Measurements from ENCODE around the gene KRTAP1-5.
"Not testable (repeated sequence)": the region's sequence is repeated elsewhere in the genome, so short reads cannot be mapped to it uniquely, and the experiment has no call there.

Gene KRTAP1-5

DNA sequence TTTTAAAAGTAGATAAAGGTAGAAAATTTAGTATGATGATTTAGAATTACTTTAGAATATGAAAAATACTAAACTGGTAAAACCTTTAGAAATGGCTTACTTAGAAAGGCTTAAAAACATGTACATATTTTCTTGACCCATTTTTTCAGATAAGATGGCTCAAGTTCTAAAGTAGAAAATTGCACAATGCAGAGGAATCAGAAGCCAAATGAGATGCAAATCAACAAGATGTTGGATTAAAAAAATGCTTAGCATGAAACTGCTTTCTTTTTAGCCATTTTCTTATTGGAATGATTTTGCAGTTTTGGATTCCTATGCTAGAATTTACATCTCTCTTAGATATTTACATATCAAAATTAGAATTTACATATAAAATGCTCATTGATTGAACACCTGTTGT, 16.6 kb downstream of the KRTAP1-5 start:
- Histone ChIP-seq H3K27ac (no peak overlapping the region), H3K4me3 (no peak overlapping the region)

DNA sequence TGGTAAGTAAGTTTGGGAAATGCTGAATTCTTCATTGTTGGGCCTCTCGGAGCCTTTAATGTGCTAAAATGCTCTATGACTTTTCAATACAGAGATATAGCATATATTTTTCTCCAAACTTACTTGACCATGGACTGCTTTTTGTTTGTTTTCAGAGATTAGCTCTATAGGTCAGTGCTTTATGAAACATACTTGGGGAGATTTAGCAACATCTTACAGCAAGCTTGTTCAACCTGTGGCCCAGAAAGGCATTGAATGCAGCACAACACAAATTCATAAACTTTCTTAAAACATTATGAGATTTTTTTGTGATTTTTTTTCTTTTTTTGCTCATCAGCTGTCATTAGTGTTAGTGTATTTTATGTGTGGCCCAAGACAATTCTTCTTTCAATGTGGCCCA, 17.1 kb downstream of the KRTAP1-5 start:
- H3K27ac ChIP-seq = no peak overlapping the region
- H3K4me3 ChIP-seq = no peak overlapping the region

DNA sequence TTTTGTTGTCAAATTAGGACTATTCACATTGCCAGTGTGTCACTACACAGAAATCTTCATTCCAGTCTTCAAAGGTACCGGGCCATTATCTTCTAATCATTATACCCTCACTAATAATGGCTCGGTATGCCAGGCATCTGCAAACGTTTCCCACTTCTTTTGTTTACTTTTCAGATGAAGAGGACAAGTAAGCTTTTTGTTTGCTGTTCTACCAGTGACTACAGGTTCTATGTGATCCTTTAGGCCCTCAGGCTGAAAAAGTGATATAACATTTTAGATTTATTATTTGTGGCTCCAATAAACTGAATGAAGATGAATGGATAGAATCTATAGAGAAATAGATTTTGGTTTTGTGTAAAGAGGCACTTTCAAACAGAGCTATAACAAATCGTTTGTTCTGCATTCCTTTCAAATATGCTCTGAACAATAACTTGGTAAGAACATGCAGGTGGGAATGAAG, 17.7 kb downstream of the KRTAP1-5 start:
- H3K27ac ChIP-seq = no peak overlapping the region
- H3K4me3 ChIP-seq = no peak overlapping the region

DNA sequence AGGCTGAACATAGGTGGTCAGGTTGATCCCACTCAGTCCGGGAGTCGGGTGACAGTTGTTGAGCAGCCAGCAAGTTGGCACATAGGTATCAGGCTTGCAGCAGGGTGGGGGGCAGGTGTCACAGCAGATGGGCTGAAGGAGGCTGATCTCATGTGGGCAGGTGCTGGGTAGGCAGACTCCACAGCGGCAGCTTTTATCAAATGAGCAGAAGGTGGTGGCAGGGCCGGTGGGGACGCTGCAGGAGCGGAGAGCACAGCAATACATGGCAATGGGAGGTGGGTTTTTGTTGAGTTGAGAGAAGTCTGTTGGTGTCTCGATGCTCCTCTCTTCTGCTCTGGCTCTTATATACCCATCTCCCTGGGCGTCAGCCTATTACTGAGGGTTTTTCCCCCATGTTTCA, 18.2 kb downstream of the KRTAP1-5 start, which contains the start of gene KRTAP3-1:
Gene KRTAP3-1, minus strand, starts transcription at position 318 of the 400 bp plus-strand sequence. Its CDS starts 54 bp downstream, at position 264.
- no peak within 1 kb of the TSS for H3K4me3 ChIP-seq
- no peak within 1 kb of the TSS for H3K27ac ChIP-seq

DNA sequence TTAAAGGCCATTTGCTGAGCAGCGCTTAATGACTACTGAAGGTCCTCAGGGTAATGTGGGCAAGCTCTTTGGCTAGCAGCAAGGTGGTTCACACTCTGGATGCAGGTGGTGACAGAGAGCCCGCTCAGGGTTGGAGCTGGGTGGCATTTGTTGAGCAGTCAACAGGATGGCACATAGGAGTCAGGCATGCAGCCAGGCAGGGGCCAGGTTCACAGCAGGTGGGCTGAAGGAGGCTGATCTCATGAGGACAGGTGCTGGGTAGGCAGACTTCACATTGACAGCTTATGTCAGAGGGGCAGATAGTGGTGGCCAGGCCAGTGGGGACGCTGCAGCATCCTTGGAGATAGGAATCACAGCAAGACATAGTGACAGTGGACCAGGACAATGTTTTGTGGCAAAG, 22.6 kb downstream of the KRTAP1-5 start:
- H3K4me3 ChIP-seq = no peak overlapping the region
- H3K27ac ChIP-seq = no peak overlapping the region

DNA sequence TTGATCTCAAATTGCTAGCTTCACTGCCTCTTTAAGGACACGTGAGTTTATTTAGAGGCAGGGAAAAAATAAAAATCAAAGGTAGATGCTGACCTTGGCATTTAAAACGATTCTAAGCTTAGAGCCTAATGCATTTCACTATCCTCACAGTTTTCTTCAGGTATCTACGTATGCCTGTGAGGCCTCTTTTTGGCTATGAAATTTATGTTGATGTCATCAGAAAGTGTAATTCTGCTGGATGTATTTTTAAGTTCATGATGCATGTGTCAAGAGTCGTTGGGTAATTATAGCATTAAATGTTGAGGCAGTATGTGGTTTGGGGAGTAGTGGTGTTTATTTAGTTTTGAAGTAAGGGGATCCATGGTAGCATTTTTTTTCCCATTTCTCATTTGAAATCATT, 23.1 kb downstream of the KRTAP1-5 start:
- no peak overlapping the region for H3K4me3 ChIP-seq
- no peak overlapping the region for H3K27ac ChIP-seq

DNA sequence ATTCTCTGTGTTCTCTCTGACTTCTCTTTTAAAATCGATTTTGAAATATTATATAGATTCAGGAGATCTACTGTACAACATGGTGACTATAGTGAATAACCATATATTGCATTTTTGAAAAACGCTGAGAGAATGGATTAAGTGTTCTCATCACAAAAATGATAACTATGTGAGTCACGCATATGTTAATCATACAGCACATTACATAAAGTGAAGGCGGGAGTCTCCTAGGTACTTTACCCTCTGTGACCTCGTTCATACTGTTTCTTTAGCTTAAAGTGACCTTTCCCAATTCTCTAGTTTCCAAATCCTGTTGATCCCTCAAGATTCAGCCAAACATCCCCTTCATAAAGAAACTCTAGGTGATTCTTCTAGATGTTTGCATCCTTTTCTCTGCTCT, 24.2 kb downstream of the KRTAP1-5 start:
- Histone ChIP-seq H3K4me3 (no peak overlapping the region), H3K27ac (no peak overlapping the region)

DNA sequence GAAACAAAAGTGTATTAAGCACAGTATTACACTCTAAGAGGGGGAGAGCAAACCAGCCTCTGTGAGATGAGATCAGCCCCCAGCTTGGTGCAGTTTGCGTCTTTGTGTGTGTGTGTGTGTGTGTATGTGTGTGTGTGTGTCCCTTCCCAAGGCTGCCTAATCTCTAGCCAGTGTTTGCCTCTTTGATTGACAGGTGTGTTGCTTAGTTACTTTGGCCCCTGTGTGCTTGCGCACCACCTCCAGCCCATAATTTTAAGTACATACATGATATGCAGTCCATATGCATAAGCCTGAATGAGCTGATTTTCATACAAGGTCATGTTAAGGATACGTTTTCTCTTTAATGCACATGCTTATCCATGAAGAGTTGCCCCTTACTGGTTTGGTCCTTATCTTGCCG, 25.2 kb downstream of the KRTAP1-5 start:
- no peak overlapping the region for H3K27ac ChIP-seq

DNA sequence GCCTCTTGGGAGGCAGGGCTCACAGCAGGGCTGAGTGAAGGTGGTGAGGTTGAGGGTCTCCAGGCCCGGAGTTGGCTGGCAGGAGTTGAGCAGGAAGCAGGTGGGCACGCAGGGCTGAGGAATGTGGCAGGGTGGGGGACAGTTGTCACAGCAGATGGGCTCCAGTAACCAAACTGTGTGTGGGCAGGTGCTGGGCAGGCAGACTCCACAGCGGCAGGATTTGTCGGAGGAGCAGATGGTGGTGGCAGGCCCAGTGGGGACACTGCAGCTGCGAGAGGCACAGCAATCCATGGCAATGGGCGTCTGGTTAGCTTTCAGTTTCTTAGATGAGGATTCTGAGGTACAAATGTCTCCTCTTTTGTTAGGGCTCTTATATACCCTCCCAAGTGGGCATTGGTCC, 27.4 kb downstream of the KRTAP1-5 start, which contains the start of gene KRTAP3-2:
Gene KRTAP3-2, minus strand, starts transcription at position 344 of the 400 bp plus-strand sequence. Its CDS starts 53 bp downstream, at position 291.
- not testable (repeated sequence) for H3K27ac ChIP-seq, H3K4me3 ChIP-seq

More for the DNA sequence above, 25.2 kb downstream of the KRTAP1-5 start:
- H3K4me3 ChIP-seq = no peak overlapping the region

DNA sequence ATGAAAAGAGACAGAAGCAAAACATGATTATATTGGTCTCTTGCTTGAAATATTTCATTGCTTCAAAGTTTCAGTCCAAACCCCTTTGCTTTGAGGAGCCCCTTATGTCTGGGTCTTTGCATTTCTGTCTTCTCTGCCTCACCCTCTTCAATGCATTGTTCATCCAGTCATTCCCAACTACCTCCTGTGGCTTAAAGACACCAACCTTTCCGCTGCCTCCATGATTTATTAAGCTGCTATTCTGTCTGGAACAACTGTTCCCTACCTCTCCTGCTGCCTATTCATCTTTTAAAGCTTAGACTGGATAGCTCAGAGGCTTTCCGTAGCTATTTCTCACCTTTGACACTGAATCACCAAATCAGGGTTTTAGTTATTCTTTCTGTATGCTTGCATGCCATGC, 29.6 kb downstream of the KRTAP1-5 start:
- H3K27ac ChIP-seq = no peak overlapping the region
- H3K4me3 ChIP-seq = no peak overlapping the region

DNA sequence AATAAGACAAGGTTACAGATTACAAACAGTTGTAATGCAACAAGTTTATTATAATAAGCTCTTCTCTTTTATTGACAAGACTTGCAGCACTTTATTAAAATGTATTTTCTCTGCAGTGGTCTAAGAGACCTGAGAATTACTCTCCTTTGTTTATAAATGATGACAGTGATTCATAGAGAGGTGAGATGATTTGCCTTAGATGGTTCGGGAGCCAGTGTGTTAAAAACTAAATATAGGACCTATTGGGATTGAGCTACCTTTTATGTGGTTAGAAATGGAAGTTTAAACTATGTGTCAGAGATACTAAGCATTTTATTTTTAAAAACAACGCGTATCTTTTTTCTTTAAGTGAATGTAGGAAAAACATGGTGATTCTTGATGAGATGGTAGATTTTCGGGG, 30.2 kb downstream of the KRTAP1-5 start:
- Histone ChIP-seq H3K27ac (no peak overlapping the region), H3K4me3 (no peak overlapping the region)

DNA sequence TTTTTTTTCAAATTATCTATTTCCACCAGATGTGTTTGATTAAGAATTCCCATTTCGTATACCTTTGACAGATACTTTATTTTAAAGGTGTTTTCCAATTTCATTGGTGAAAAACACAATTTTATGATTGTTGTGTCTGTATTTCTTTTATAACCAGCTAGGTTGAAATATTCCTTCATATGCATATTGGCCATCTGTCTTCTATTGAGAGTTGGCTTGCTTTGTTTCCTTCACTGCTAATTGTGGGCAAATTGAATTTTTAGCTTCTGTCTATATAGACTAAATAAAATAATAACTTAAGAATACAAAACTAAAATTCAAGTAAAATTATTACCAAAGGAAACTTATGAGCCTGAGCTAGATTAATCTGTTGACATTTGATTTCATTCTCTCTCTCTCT, 31.9 kb downstream of the KRTAP1-5 start:
- Histone ChIP-seq H3K4me3 (no peak overlapping the region), H3K27ac (no peak overlapping the region)

DNA sequence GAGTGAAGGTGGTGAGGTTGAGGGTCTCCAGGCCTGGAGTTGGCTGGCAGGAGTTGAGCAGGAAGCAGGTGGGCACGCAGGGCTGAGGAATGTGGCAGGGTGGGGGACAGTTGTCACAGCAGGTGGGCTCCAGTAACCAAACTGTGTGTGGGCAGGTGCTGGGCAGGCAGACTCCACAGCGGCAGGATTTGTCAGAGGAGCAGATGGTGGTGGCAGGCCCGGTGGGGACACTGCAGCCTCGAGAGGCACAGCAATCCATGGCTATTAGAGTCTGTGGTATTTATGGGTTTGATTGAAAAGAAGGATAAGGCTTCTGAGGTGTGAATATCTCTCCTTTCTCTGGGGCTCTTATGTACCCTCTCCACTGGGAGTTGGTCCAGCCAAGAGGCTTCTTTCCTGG, 33.2 kb downstream of the KRTAP1-5 start, which contains the start of gene KRTAP3-3:
Gene KRTAP3-3, minus strand, starts transcription at position 326 of the 400 bp plus-strand sequence. Its CDS starts 67 bp downstream, at position 259.
- H3K4me3 ChIP-seq = no peak within 1 kb of the TSS
- no peak within 1 kb of the TSS for H3K27ac ChIP-seq

DNA sequence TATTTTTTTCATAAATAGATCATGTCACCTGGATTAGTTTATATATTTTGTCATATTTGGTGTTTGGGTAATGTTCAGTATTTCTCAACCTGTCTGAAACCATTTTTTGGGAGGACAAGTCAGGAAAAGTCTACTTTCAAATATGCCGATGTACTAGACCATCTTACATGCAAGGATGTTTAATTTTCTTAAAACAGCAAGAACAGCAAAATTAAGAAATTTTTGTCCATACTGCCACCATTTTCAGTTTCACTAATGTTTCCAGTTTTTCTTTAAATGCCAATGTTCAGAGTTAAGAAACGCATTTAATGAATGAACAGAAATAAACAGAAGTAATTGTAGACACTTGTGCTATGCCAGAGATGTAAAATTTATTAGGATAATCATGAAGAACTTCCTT, 33.9 kb downstream of the KRTAP1-5 start:
- Histone ChIP-seq H3K27ac (no peak overlapping the region), H3K4me3 (no peak overlapping the region)

DNA sequence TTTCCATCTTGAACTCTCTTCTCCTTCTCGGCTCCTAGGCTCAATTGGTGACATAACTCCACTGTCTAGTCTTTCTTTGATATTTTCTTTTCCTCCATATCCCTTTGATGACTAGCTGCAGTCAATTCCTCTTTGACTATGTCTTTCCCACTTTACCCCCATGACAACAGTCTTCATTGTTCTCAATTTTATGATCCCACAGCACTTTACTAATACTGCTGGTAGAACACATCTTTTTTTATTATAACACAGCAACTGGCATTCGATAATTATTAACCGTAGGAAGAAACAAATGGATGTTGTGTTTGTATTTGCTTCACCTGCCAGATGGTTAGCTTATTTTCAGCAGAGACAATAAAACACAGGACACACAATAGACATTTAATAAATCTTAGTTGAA, 34.3 kb downstream of the KRTAP1-5 start:
- Histone ChIP-seq H3K4me3 (no peak overlapping the region), H3K27ac (no peak overlapping the region)

DNA sequence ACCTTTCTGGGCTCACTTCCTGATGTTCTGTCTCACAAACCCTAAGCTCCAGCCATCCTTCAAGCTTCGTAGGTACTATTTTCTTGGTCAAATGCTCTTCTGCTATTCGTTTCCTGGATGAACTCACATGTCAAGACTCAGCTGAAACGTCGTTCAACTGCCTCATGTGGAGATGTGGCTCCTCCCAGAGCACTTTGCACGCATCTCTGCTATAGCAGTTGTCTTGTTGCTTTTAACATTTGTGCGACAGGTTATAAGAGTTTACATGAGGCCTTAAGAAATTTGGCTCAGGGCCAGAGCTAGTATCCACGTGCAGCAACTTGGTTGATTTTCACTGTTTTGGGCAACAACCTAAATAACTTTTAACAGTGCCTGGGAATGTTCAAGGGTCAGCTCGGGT, 40.1 kb downstream of the KRTAP1-5 start:
- Histone ChIP-seq H3K27ac (no peak overlapping the region), H3K4me3 (no peak overlapping the region)

DNA sequence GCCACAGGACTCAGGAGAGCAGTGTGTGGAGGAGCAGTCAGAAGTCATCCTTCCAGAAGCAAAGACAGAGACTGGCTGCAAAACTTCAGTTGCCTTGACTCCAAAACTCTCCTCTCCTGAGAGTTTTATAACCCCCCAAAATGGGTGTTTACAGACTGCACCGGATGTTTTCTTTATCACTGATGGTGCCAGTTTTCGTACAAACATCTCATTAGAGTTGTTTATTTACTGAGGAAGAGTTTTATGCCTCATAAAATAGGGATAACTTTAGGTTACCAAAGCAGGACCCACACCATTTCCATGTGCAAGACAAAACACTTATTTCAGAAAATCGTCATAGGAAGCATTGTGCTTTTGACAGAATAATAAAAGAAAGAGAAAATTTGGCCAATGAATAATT, 42.8 kb downstream of the KRTAP1-5 start, which contains the start of gene KRT40:
Gene KRT40, minus strand, starts transcription at position 101 of the 400 bp plus-strand sequence. Its CDS starts 53 bp downstream, at position 48.
- Histone ChIP-seq H3K27ac (no peak within 1 kb of the TSS), H3K4me3 (no peak within 1 kb of the TSS)

DNA sequence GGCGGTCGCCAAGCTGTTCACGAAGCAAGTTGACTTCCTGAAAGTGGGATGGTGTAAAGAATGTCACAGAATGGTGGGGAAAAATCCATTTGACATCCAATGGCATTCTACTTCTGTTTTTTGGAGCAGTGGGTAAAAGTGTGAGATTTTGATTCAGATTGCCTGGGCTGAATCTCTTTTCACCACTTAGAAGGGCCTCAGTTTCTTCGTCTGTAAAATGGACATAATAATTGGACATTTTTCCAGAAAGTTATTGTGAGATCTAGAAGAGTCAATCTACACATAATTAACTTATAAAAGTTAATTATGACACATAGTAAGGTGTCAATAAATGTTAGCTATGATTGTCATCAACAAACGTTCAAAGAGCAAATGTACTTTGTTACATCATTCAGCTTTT, 45.9 kb downstream of the KRTAP1-5 start:
- H3K4me3 ChIP-seq = no peak overlapping the region
- no peak overlapping the region for H3K27ac ChIP-seq

DNA sequence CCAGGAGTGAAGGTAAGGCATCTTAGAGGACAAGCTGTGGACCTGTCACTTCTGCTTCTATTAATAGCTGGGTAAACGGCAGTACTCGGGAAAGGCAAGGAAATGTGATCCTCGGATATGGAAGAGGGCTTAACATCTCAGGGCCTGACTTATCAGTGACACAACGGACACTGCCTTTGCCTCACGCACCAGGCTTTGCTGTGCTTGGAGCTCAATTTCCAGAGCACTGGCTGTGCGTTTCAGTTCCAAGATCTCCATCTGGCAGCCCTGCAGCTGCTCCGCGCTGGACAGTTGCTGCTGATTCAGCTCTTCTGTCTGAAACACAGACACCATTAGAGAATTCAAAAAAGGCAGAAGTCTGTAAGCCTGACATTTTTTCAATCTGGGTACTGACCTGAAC, 46.4 kb downstream of the KRTAP1-5 start:
- Histone ChIP-seq H3K4me3 (no peak overlapping the region), H3K27ac (no peak overlapping the region)

DNA sequence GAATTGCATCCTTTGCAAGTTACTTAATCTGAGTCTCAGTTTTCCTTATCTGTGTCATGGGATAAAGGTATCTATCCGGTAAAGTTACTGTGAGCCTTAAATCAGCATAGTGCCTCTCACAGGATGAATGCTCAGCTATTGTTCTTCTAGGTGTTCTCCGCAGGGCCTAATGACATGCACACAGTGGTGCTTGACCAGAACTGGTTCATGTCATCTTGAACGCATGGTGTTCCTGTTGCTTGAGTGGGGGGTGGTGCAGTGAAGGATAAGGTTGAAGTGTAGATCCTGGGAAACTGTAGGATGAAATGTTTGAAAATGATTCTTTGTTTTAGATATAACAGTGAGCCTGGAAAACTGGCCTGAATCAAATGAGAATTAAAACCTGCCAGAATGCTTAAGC, 46.9 kb downstream of the KRTAP1-5 start:
- no peak overlapping the region for H3K4me3 ChIP-seq
- H3K27ac ChIP-seq = no peak overlapping the region

DNA sequence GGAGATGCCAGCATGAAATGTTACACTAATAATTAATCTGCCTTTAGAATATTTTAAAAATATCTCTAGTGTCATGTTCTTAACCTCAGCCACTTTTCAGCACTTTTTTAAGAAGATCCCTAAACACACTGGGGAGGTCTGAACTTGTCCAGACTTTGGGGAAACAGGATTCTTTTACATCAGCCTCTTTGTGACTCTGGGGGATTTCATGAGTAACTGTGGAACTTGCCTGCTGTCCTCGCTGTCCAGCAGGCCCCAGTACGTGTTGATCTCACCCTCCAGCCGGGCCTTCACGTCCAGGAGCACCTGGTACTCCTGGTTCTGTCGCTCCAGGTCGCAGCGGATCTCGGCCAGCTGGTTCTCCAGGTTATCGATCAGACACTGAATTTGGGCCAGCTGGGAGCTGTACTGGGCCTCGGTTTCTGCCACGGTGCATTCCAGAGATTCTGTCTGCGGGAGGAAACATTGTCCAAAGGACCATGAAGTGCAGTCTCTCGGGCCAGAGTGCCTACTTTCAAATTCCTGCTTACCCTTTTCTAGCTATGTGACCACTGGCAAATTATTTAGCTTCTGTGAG, 48.3 kb downstream of the KRTAP1-5 start:
- Histone ChIP-seq H3K27ac (no peak overlapping the region), H3K4me3 (no peak overlapping the region)

Measured in skin epidermis (tissue), 12 donors.